Ramos (cell line): ENCODE results near the gene TMEM205.
"Not testable (repeated sequence)": the region's sequence is repeated elsewhere in the genome, so short reads cannot be mapped to it uniquely, and the experiment has no call there.

Experiments used
- in situ Hi-C: fragments of 300-500 bp; cut with MboI; formaldehyde crosslinking; loops from one replicate; pipeline ENCODE4 v1.14.3; 2022; ENCODE audit warnings: low sequenced_read_pairs; ENCODE audit not compliant: unreplicated experiment

Gene TMEM205

GRCh38 chr19:11373166-11373884, 27.3 kb upstream of the TMEM205 start:
- in situ Hi-C loops = no loop called here

GRCh38 chr19:11370744-11371143, 24.7 kb upstream of the TMEM205 start:
- in situ Hi-C loops = no loop called here

GRCh38 chr19:11367528-11367927, 21.5 kb upstream of the TMEM205 start:
- in situ Hi-C loops = no loop called here

- in situ Hi-C loops = no loop called here
Observed at GRCh38 chr19:11365557-11366117, 19.6 kb upstream of the TMEM205 start.

- in situ Hi-C loops = no loop called here
Observed at GRCh38 chr19:11364935-11365334, 18.9 kb upstream of the TMEM205 start.

GRCh38 chr19:11364296-11364904, 18.3 kb upstream of the TMEM205 start:
- in situ Hi-C loops = no loop called here

GRCh38 chr19:11363881-11364280, 17.8 kb upstream of the TMEM205 start:
- in situ Hi-C loops = no loop called here

GRCh38 chr19:11361771-11362731, 16.0 kb upstream of the TMEM205 start:
- in situ Hi-C loops = no loop called here

- in situ Hi-C loops = no loop called here
Observed at GRCh38 chr19:11361037-11361770, 15.1 kb upstream of the TMEM205 start.

GRCh38 chr19:11359421-11359820, 13.4 kb upstream of the TMEM205 start:
- in situ Hi-C loops = no loop called here

- in situ Hi-C loops = no loop called here
Observed at GRCh38 chr19:11356676-11357550, 10.8 kb upstream of the TMEM205 start.

- in situ Hi-C loops = no loop called here
Observed at GRCh38 chr19:11356074-11356397, 10.0 kb upstream of the TMEM205 start.

- in situ Hi-C loops = no loop called here
Observed at GRCh38 chr19:11355160-11356073, 9.3 kb upstream of the TMEM205 start, which contains the start of gene PLPPR2. TSS of gene PLPPR2 (plus strand) at chr19:11355432. CDS start at chr19:11357674, 2,242 bp downstream.

- in situ Hi-C loops = not testable (repeated sequence)
Observed at GRCh38 chr19:11354102-11354501, 8.0 kb upstream of the TMEM205 start.

- in situ Hi-C loops = no loop called here
Observed at GRCh38 chr19:11349171-11349570, 3.1 kb upstream of the TMEM205 start.

- in situ Hi-C loops = no loop called here
Observed at GRCh38 chr19:11347546-11348039, 1.5 kb upstream of the TMEM205 start.

- in situ Hi-C loops = no loop called here
Observed at GRCh38 chr19:11345122-11345803, 805 bp downstream of the TMEM205 start.
